IMR-90 (cell line): Measurements from ENCODE around the gene CPXM1. TPM values are rescaled to one million over a fixed set of nuclear protein-coding genes. Genes with fewer than 3 reads are reported as not detected.
A peak's percentile ranks its signal among the peaks of the same experiment; 100 is the strongest.

Experiments used
- ATAC-seq: fragments of 200-7000 bp; cut with Tn5 transposase; 2 replicates; pipeline ENCODE4 v1.9.1; 2020; ENCODE audit warnings: low read depth, mild to moderate bottlenecking, moderate library complexity
- BruUV-seq: library from RNA; stranded (reverse); fragments of 400-500 nt; replicated peaks from 2 replicates; lab custom pipeline; 2021; lab: Mats Ljungman, UMichigan
- CTCF ChIA-PET: fragments of 300-600 bp; formaldehyde crosslinking; extraction: SDS; loops from one replicate; lab custom pipeline; 2021; ENCODE audit warnings: antibody characterized with exemption; lab: Yijun Ruan, JAX
- POLR2A ChIA-PET: fragments of 300-600 bp; sonication (Branson Sonifier 250); formaldehyde crosslinking; loops from one replicate; lab custom pipeline; 2022; ENCODE audit warnings: antibody characterized with exemption; ENCODE audit not compliant: unreplicated experiment; lab: Charles Lee
- DNase-seq: peaks from one replicate; pipeline ENCODE4 v3.0.0; 2013
- H2AFZ ChIP-seq: replicated peaks from 2 replicates; pipeline ENCODE3; 2013; ENCODE audit warnings: low read length, mild to moderate bottlenecking; ENCODE audit not compliant: poor library complexity
- H2AK5ac ChIP-seq: 2 replicates; pipeline ENCODE4 v1.6.1; 2013; ENCODE audit warnings: low read depth, low read length, inconsistent platforms
- H2AK9ac ChIP-seq: replicated peaks from 2 replicates; pipeline ENCODE3; 2013; ENCODE audit warnings: mild to moderate bottlenecking, low read depth, low read length, moderate library complexity; ENCODE audit not compliant: poor library complexity
- H2BK120ac ChIP-seq: 2 replicates; pipeline ENCODE4 v1.6.1; 2013; ENCODE audit warnings: low read depth, low read length, inconsistent platforms
- H2BK15ac ChIP-seq: 3 replicates; pipeline ENCODE4 v1.6.1; 2013; ENCODE audit warnings: low read depth, low read length, inconsistent platforms
- H2BK20ac ChIP-seq: 2 replicates; pipeline ENCODE4 v1.6.1; 2013; ENCODE audit warnings: low read depth, mild to moderate bottlenecking, inconsistent platforms, low read length, moderate library complexity
- H2BK5ac ChIP-seq: 2 replicates; pipeline ENCODE4 v1.6.1; 2013; ENCODE audit warnings: mild to moderate bottlenecking, low read depth, low read length, inconsistent platforms; ENCODE audit not compliant: poor library complexity, severe bottlenecking
- H3K14ac ChIP-seq: replicated peaks from 2 replicates; pipeline ENCODE4 v1.6.1; 2013; ENCODE audit warnings: low read depth, low read length, inconsistent platforms
- H3K18ac ChIP-seq: 2 replicates; pipeline ENCODE4 v1.6.1; 2013; ENCODE audit warnings: low read depth, low read length, control low read depth
- H3K23ac ChIP-seq: 2 replicates; pipeline ENCODE4 v1.6.1; 2013; ENCODE audit warnings: low read depth, low read length, inconsistent platforms
- H3K27ac ChIP-seq: 2 replicates; pipeline ENCODE4 v1.5.1; 2013; ENCODE audit warnings: mild to moderate bottlenecking, control low read depth, low read length; ENCODE audit not compliant: insufficient read depth
- H3K27me3 ChIP-seq: 2 replicates; pipeline ENCODE4 v1.6.1; 2013; ENCODE audit warnings: low read length; ENCODE audit not compliant: control insufficient read depth, insufficient read depth
- H3K36me3 ChIP-seq: 2 replicates; pipeline ENCODE4 v1.6.1; 2013; ENCODE audit warnings: low read length, mixed read lengths; ENCODE audit not compliant: control insufficient read depth, insufficient read depth
- H3K4ac ChIP-seq: 2 replicates; pipeline ENCODE4 v1.6.1; 2013; ENCODE audit warnings: low read depth, low read length, inconsistent platforms
- H3K4me1 ChIP-seq: 2 replicates; pipeline ENCODE4 v1.6.1; 2013; ENCODE audit warnings: low read length, mixed read lengths; ENCODE audit not compliant: control insufficient read depth, insufficient read depth
- H3K4me2 ChIP-seq: 2 replicates; pipeline ENCODE4 v1.6.1; 2013; ENCODE audit warnings: low read depth, mild to moderate bottlenecking, control low read depth, low read length, moderate library complexity
- H3K4me3 ChIP-seq: 2 replicates; pipeline ENCODE4 v1.5.1; 2013; ENCODE audit warnings: low read depth, mild to moderate bottlenecking, control low read depth, low read length, moderate library complexity; ENCODE audit not compliant: insufficient read depth
- H3K56ac ChIP-seq: 2 replicates; pipeline ENCODE4 v1.6.1; 2013; ENCODE audit warnings: low read length, inconsistent platforms; ENCODE audit not compliant: insufficient read depth; ENCODE audit errors: extremely low read depth
- H3K79me1 ChIP-seq, 2 experiments: 2 replicates each; pipeline ENCODE4 v1.6.1; 2013; ENCODE audit warnings: low read length in 2 of 2, inconsistent platforms in 1 of 2, low read depth in 1 of 2
- H3K9ac ChIP-seq: 2 replicates; pipeline ENCODE4 v1.6.1; 2013; ENCODE audit warnings: low read depth, low read length, control low read depth
- H3K9me1 ChIP-seq: 2 replicates; pipeline ENCODE4 v1.6.1; 2013; ENCODE audit warnings: low read length, inconsistent platforms; ENCODE audit not compliant: insufficient read depth
- H3K9me3 ChIP-seq: 2 replicates; pipeline ENCODE4 v1.6.1; 2013; ENCODE audit warnings: low read length; ENCODE audit not compliant: control insufficient read depth, insufficient read depth
- H4K20me1 ChIP-seq: 2 replicates; pipeline ENCODE4 v1.6.1; 2013; ENCODE audit warnings: low read length, inconsistent platforms; ENCODE audit not compliant: insufficient read depth
- H4K5ac ChIP-seq: 2 replicates; pipeline ENCODE4 v1.6.1; 2013; ENCODE audit warnings: mild to moderate bottlenecking, low read depth, low read length, control low read depth
- H4K8ac ChIP-seq, 2 experiments: 2 replicates each; pipeline ENCODE4 v1.6.1; 2013; ENCODE audit warnings: low read depth in 2 of 2, low read length in 2 of 2, control low read depth in 1 of 2, inconsistent platforms in 1 of 2
- H4K91ac ChIP-seq: 2 replicates; pipeline ENCODE4 v1.6.1; 2013; ENCODE audit warnings: low read depth, low read length, inconsistent platforms; ENCODE audit not compliant: insufficient read depth
- BHLHE40 ChIP-seq: fragments of 150-350 bp; IDR thresholded peaks from 2 replicates; pipeline ENCODE4 v1.6.1; 2016; ENCODE audit warnings: mild to moderate bottlenecking, low read depth, low read length
- CEBPB ChIP-seq: IDR thresholded peaks from 2 replicates; pipeline ENCODE4 v1.6.1; 2012; ENCODE audit warnings: low read depth, low read length, improper control_type of control experiment
- MAFK ChIP-seq: IDR thresholded peaks from 2 replicates; pipeline ENCODE4 v1.6.1; 2012; ENCODE audit warnings: low read depth, low read length, improper control_type of control experiment
- POLR2A ChIP-seq: IDR thresholded peaks from 2 replicates; pipeline ENCODE4 v1.6.1; 2012; ENCODE audit warnings: mild to moderate bottlenecking, low read depth, low read length
- RFX5 ChIP-seq: IDR thresholded peaks from 2 replicates; pipeline ENCODE4 v1.8.0; 2012; ENCODE audit warnings: low read depth, mild to moderate bottlenecking, low read length, moderate library complexity
- WGBS, 2 experiments: methylation state at CpG; one replicate each; pipeline versions ENCODE4 v1.1.5 to v1.1.7; 2013; ENCODE audit warnings: missing lambda C conversion rate in 2 of 2; ENCODE audit not compliant: insufficient read length in 1 of 2; ENCODE audit errors: extremely low coverage in 2 of 2; 5-methylcytosine and 5-hydroxymethylcytosine counted together
- dilution Hi-C: fragments of 300-500 bp; cut with HindIII; formaldehyde crosslinking; loops from one replicate; pipeline ENCODE4 v1.14.3; 2018; ENCODE audit warnings: low sequenced_read_pairs; ENCODE audit not compliant: unreplicated experiment
- in situ Hi-C: fragments of 300-500 bp; cut with MboI; formaldehyde crosslinking; loops from 3 replicates; pipeline ENCODE4 v1.14.3; 2019; ENCODE audit warnings: low sequenced_read_pairs, inconsistent platforms, mixed read lengths
- intact Hi-C: fragments of 100-400 bp; cut with micrococcal nuclease; formaldehyde crosslinking; loops from 2 replicates; pipeline ENCODE4 v1.10.0; 2022
- polyA plus RNA-seq, 3 experiments: library from polyadenylated mRNA; depleted of rRNA; stranded (reverse); fragments of >200 nt; gene quantifications; 2 replicates each; pipeline ENCODE4 v1.2.3, GENCODE V29; 2012; ENCODE audit warnings: low replicate concordance in 1 of 3
- total RNA-seq: library from RNA; depleted of rRNA; stranded (reverse); fragments of >200 nt; gene quantifications from 2 replicates; pipeline ENCODE4 v1.2.3, GENCODE V29; 2012
- TF ChIP-seq, protein P1 (sequence below): fragments of 150-350 bp; IDR thresholded peaks from 2 replicates; pipeline ENCODE4 v1.6.1; 2017; ENCODE audit warnings: mild to moderate bottlenecking, antibody characterized with exemption, low read length, low read depth

The CPXM1 gene
- total and polyA plus RNA-seq, 2 of the 4 experiments (the other 2 are of a cell fraction), result 1.1 to 4.6 TPM

DNA sequence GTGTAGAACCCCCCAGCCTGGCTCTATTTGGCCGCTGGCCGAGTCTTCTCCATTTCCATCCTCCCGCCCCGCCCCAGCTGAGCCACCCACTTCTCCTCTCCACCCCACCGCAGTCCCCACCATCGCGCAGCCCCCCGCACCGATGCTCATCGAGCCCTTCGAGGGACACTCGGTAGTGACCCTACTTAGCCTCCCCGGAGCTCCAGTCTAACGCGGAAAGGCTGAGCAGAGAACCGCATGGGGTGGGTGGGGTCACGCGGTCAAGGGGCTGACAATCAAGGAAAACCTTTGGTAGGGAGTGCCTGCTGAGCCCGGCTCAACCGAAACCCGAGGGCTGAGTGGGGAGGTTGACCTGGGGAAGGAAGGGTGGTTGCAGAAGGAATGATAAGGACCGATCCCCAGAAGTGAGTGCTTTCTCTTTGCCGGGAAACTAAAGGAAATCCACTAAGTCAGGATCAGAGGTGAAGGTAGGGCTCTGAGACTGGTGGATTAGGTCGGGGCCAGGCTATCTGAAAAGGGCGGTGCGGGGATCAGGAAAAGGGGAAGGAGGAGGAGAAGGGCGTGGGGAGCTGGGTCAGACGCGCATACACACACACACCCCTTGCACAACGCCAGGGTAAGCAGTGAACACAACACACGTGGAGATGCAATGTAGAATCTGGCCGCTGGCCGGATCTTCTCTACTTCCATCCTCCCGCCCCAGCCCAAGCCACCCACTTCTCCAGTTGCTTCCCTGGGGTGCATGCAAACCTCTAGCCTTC is 49.8 kb downstream of the CPXM1 start:
- H2BK20ac ChIP-seq, result no peak overlapping the region
- H3K9me1 ChIP-seq, result no peaks in the 10 kb centered on the region
- H3K27me3 ChIP-seq, result peaks cover 60% of the 10 kb centered on the region
- BruUV-seq, result no TSS peak
- H2AK9ac ChIP-seq, result no peak overlapping the region
- H3K9me3 ChIP-seq, result no peaks in the 10 kb centered on the region
- H2BK120ac ChIP-seq, result no peak overlapping the region
- peak overlapping the region; percentile 35 for H2AFZ ChIP-seq
- no peak overlapping the region for H2AK5ac ChIP-seq
- no peak overlapping the region for H3K23ac ChIP-seq
- no peak overlapping the region for H4K8ac ChIP-seq
- H3K56ac ChIP-seq, result no peak overlapping the region
- TF ChIP-seq RFX5 (no peak), BHLHE40 (no peak), CEBPB (peak; percentile 72), POLR2A (no peak), MAFK (no peak)
- TF ChIP-seq, protein P1, sequence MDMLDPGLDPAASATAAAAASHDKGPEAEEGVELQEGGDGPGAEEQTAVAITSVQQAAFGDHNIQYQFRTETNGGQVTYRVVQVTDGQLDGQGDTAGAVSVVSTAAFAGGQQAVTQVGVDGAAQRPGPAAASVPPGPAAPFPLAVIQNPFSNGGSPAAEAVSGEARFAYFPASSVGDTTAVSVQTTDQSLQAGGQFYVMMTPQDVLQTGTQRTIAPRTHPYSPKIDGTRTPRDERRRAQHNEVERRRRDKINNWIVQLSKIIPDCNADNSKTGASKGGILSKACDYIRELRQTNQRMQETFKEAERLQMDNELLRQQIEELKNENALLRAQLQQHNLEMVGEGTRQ, result no peak
- intact Hi-C loops (no loop called here), dilution Hi-C loops (no loop called here), in situ Hi-C loops (loop anchor here (5.0 to 10.0 kb wide), 2 partner anchors 102 to 244 kb away; no protein-coding TSS in a partner anchor)
- no peaks in the 10 kb centered on the region for H3K79me1 ChIP-seq
- H3K36me3 ChIP-seq, result no peaks in the 10 kb centered on the region
- H3K9ac ChIP-seq, result no peak overlapping the region
- H3K4me2 ChIP-seq, result peak overlapping the region; percentile 65
- CTCF ChIA-PET, result no interaction called here
- no peak overlapping the region for H3K4me3 ChIP-seq
- no peak overlapping the region for H4K91ac ChIP-seq
- H2BK5ac ChIP-seq, result no peak overlapping the region
- H3K27ac ChIP-seq, result no peak overlapping the region
- no peak overlapping the region for H3K18ac ChIP-seq
- no peak overlapping the region for H4K5ac ChIP-seq
- H3K4ac ChIP-seq, result no peak overlapping the region
- POLR2A ChIA-PET, result no interaction called here
- peak; percentile 17 for DNase-seq
- H4K20me1 ChIP-seq, result no peaks in the 10 kb centered on the region
- WGBS, 2 experiments, result 11% methylated on average over 10 of the region's 34 CpGs; no CpG with 5 or more reads in 1 of the 2 experiments
- peak; percentile 24 for ATAC-seq
- no peak overlapping the region for H2BK15ac ChIP-seq
- H3K14ac ChIP-seq, result no peak overlapping the region
- H3K4me1 ChIP-seq, result peaks cover 8% of the 10 kb centered on the region; the same call in 1 of the 2 replicates
